Stimulated activated CD4-positive, alpha-beta T cell treated with anti-CD3 and anti-CD28 coated beads, Interleukin-12 subunit alpha, Interleukin-12 subunit beta, amount 100 ng/mL, for 48 hours (primary cell): ENCODE data around the gene TMEM92.
"Not testable (repeated sequence)": the region's sequence is repeated elsewhere in the genome, so short reads cannot be mapped to it uniquely, and the experiment has no call there.

ENCODE experiments used
- DNase-seq, 3 donors: peaks; one replicate each; pipeline ENCODE4 v3.0.0-alpha.2; 2020; ENCODE audit warnings: low read depth in 2 of 3, low spot score in 1 of 3

Gene TMEM92

DNA sequence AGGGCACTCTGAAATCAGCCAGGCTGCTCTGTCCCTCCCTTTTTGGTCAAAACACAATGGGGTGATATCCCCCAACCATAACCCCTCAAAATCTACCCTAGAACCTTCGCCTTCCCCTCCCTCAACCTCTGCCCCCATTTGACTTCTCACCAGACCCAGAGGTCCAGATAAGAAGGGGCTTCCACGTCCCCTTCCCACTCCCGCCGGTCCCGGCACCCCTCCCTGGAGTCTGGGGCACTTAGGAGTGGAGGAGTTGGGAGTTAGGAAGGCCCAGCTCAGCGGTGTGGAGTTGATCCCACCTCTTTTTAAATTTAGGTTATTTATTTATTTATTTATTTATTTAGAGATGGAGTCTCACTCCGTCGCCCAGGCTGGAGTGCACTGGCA, 619 bp upstream of the TMEM92 start:
- no peak for DNase-seq

DNA sequence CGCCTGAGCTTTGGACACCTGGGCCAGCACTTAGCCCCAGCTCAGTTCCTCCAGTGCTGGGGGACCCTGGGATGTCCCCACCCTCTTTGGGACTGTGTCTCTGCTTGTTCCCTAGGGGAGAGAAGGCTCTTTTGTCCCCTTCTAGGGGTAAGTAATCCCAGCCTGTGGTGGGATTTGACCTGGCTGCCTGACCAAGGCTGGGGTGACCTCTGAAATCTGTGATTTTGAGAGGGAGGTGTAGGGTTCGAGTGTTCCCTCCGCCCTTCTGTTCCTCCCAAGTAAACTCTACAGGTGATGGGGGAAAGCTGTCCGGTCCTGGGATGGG, 593 bp downstream of the TMEM92 start:
- no peak for DNase-seq

DNA sequence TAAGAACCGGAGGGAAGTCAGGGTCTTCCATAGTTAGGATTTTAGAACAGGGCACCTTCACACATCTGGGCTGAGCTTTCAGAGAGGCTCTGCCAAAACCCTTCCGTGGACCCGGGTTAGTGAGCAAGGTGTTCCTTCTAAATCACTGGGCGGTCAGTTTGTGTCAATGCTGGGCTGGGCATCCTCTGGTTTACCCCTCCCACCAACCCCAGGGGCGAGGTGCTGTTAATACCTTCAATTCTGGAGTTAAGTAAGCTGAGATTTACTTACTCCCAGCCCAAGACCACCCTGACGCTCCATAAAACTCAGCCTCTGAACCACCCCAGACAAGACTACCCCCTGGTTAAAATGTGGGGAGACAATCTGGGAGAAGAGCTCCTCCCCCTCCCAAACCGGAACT, 1.0 kb downstream of the TMEM92 start:
- DNase-seq: no peak

DNA sequence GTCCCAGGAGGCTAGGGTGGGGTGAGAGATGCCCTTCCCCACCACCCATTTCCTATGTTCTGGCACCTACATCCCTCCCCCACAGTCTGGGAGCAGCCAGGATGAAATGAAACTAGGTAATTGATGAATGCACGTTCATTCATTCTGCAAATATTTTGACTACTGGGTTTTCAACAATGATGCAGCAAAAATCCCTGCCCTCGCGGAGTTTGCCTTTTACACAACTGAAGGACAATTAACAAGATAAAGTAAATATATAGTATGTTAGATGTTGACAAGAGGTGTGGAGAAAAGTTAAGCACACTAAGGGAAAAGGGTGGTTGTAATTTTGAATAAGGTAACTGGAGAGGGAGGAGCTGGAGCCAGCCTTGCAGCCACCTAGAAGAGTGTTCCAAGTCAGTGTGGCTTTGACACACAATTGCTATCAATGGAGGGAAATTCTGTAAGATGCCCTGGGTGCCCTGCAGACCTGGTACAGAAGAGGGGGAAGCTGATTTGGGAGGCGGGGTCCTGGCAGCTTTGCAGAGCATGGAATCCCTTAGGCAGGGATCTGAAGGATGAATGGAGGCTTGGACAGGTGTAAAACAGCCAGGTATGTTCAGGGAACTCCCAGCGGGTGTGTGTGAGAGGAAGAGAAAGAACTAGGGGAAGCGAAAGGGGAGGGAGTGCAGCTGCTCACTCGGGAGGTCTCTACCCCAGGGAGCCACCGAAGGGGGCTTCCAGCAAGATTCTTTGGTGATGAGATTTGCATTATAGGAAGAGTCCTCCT, 2.5 kb downstream of the TMEM92 start:
- no peak for DNase-seq

DNA sequence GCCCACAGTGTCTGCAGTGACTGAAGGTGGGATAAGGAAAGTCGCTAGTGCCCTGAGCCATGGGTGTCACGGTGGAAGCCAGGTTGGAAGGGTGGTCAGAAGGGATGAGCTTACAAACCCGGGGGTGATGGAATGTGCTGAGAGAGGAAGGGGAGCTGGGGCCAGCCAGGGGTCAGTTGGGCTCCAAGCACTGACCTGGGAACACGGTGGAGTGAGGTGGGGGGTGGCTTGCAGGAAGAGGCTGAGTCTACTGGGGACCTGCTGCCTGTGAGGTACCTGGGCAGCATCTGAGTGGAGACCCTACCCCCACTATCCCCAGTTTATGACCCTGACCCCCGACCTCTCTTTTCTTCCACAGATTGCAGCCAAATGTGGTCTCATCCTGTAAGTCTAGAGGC, 3.1 kb downstream of the TMEM92 start:
- no peak for DNase-seq

DNA sequence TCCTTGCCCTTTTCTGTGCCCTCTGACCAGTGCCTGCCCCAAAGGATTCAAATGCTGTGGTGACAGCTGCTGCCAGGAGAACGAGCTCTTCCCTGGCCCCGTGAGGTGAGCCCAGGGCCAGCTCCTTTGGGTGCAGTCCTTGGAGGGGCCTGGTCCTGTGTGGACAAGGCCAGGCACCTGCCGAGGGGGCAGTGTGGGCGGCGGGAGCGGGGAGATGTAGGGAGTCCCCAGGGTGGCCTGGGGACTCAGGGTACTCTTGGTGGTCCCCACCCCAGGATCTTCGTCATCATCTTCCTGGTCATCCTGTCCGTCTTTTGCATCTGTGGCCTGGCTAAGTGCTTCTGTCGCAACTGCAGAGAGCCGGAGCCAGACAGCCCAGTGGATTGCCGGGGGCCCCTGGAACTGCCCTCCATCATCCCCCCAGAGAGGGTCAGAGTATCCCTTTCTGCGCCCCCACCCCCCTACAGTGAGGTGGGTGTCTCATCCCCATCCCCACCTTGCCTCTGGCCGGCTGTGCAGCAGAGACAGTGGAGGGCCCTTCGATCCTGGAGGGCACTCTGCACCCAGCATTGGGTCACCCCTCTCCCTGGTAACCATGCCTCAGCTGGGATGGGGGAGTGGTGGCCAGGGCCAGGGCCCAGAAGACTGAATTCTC, 4.4 kb downstream of the TMEM92 start:
- DNase-seq: no peak

DNA sequence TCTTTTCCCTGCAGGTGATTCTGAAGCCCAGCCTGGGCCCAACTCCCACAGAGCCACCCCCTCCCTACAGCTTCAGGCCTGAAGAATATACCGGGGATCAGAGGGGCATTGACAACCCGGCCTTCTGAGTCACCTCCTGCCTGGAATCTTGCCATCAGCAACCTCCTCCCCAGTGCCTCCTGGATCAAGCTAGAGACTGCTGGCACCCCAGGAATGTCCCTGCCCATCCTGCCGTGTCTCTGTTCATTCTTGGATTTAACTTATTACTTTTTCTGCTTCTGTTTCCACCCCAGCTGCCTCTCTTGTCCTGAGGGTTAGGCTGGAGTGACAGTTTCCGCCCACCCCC, 4.9 kb downstream of the TMEM92 start:
- no peak for DNase-seq

DNA sequence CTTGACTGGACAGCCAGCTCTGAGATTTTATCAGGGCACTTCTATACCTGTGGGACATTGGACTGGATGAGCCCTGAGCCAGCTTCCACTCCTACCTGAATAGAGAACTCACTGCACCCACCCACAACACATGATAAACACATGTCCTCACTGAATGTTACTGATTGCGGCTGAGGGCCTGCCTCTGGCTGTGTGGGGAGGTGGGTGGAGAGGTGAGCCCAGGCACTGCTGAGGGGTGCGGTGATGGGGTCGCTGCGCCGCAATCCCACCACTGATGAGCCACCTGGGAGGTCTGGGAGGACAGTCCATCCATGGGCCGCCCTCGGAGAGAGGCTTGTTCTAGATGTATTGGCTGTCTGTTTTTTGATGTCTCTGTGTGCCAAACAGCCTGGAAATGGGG, 5.4 kb downstream of the TMEM92 start:
- no peak for DNase-seq

DNA sequence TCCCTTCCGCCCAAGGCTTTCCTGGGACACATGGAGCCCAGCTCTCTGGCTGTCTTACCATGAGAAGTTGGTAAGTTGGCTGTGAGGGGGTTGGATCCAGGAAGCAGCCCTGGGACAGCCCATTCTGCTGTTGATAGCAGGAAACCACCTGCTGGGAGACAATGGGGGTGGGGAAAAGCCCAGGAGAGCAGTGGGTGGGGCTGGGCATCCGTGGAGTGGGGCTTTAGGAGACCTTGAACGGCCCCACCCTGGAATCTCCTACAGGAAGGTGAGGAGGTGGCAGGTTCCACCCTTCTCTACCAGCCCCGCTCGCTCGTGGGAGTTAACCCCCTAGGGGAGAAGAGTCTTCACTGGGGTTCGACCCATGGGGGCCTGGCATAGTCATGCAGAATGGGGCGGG, 5.8 kb downstream of the TMEM92 start:
- no peak for DNase-seq

DNA sequence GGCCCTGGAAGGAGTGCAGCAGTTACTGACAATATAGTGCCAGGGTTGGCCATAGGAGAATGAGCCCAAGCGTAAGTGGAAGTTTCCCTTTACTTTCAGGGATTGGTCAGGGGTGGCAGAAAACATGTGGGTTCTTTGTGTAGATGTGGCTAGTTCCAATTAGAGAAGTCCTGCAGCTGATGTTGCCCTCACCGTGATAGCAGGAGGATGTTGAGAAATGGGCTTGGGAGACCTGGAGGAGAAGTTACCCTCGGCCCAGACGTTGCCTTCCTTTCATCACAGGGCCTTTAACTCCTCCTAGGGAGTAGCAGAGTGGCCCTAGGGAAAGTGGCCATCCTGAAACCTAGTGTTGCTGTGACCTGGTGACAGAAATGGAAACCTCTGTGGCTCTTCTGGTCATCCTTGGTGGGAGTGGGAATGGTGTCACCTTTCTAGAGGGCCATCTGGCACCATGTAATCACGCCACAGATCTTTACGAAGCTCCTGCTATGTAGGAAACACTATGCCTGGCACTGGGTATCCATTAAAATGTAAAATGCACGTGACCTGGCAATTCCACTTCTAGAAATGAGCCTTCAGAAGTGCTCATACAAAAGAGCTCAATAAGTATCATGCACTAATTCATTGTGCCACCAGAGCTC, 6.7 kb downstream of the TMEM92 start:
- no peak for DNase-seq

DNA sequence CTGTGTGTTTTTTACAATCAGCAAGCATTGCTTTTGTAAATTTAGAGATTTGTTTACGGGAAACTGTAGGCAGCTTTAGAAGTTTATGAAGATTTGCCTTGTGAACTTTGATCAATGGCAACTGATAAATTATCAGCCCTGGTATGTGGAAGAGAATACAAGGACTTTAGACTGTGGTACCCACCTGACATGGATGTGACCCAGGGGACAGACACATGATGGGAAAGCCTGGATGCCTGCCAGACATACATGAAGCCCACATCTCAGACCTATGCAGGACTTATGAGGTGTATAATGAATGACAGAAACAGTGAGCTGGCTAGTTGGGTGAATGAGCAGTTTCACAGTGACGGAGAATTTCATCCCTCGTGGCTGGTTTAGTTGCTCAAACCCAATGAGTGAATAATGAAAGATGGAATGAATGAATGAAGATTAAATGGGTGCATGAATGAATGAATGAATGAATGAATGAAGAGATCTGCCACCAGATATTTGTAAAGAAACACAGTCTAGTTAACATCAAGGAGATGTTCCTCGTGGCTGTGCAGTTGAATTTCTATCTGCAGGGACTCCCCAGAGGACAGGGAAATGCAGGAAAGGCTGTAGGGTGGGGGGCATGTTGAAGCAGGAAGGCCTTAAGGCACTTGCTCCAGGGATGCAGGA, 7.6 kb downstream of the TMEM92 start:
- no peak for DNase-seq

DNA sequence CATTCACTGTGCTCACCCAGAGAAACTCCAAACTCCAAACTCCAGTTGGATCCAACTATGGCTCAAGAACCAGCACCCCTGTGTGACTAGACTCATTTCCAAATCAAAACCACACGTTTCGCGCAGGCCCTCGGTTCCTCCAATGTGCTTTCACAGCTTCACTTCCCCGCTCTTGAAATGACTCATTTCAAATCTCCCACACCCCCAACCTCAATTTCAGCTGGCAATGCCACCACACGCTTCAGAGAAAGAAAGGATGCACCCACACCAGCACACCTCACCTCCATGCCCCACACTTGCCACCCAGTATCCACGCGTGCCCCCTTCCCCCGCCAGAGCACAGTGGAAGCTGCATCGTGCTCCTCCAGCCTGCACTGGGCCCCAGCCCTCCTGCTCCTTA, 9.0 kb downstream of the TMEM92 start:
- DNase-seq: peak; percentile 36 to 46 (median 45)

DNA sequence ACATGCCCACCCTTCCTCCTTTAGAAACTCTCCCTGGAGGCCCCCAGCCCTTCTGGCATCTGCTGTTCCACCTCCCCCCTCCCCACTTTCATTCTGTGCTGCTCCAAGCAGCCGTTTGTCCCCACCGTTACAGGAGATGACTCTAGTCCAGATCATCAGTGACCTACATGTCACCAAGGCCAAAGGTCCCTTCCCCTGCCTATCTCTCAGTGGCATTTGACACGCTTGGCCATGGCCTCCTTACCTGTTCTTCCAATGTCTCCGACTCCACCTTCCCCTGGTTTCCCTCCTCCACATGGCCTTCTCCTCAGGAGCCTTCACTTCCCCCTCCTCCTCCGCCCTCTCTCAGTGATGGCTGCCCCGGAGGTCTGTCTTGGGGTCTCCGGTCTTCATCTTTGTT, 9.4 kb downstream of the TMEM92 start:
- DNase-seq: no peak

DNA sequence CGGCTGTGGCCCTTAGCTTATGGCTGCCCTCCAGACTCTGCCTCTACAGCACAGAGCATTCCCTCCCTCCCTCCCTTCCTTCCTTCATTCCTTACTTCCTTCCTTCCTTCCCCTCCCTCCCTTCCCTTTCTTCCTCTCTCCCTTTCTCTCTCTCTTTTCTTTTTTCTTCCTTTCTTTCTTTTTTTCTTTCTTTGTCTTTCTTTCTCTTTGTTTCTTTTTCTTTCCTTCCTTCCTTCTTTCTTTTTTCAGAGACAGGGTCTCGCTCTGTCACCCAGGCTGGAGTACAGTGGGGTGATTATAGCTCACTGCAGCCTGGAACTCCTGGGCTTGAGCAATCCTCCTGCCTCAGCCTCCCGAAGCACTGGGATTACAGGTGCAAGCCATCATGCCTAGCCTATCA, 11.7 kb downstream of the TMEM92 start:
- no peak for DNase-seq

DNA sequence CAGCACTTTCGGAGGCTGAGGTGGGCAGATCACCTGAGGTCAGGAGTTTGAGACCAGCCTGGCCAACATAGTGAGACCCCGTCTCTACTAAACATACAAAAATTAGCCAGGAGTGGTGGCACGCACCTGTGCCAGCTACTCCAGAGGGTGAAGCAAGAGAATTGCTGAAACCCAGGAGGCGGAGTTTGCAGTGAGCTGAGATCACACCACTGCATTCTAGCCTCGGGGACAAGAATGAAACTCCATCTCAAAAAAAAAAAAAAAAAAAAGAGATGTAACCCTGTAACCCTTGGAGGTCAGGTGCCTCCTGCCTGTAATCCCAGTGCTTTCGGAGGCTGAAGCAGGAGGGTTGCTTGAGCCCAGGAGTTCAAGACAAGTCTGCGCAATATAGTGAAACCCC, 13.0 kb downstream of the TMEM92 start:
- DNase-seq: not testable (repeated sequence)

DNA sequence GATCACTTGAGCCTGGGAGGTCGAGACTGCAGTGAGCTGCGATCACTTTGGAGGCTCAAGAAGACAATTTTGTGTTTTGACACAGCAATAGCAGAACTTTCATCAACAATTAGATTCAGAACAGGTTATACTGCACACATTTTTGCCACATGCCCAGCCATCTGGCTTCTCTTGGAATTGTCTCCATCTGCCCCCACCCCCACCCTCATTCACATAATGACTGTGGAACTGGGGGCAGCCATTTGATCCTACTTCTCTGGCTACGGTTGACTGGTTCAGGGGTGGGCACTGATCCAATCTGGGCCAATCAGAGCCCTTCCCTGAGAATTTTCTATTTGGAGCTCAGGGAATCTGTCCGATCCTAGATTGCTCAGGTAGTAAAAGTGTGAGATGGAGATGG, 14.0 kb downstream of the TMEM92 start:
- no peak for DNase-seq

DNA sequence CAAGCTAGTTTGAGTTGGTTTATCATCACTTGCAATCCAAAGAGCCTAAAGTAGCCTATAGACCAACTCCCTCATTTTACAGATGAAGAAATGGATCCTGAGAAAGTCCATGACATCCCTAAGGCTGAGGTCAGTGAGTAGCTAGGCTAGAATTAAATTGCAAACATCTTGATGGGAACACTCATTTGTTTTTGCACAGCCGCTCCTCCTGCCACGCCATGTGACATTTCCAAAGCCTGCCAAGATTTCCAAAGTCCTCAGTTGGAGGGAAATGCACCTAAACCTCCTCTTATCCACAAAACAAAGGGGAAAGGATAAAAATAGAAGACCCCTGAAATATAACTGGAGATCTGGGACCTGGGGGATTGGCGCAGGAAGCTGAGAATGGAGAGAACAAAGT, 15.0 kb downstream of the TMEM92 start:
- no peak for DNase-seq

DNA sequence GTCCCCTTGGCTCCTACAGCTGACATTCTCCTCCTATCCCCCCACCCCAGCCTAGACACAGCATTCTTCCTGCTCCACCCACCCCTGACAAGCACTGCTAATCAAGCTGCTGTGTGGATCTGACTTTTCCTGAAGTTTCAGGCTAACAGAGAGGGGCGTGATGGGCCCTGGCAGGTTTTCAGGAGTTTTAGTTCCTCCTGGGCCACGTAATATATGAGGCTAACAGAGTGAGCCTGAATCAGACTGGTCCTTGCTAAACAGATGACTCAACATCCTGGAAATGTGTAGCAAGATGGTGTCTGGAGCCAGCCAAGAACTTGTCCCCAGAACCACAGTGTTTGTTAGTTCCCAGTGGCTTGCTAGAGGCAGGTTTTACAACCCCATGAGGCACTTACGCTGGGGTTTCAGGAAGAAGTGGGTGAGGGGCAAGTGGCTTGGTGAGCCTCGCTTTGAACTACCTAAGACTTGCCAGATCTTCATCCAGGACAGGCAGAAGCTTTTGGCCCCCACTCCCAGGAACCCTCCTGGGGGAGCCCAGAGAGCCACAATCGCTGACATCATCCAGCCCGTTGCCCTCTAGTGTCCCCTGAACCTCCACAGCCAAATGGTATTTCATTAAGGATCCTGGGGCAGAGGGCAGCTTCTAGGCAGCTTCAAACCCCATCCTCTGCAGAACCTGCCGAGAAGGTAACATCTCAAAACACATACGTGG, 15.9 kb downstream of the TMEM92 start:
- peak in 1 of 3 donors; percentile 26 for DNase-seq

DNA sequence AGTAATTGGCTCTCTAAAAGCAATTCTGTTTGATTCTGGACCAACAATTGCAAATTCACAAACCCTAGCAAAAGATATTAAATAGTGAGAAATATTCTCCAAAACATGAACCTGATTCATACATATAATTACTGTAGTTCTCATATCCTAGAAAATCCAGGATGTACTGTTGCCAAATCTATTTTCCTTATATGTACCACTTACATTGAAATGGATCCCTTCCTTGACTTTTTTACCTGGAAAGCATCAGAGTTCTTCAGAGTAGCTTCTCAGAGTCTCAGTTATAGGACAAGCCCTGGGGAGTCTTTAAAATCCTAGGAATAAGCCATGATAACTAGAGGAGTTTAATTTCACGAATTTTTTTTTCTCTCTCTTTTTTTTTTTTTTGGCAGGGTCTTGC, 16.7 kb downstream of the TMEM92 start:
- no peak for DNase-seq

DNA sequence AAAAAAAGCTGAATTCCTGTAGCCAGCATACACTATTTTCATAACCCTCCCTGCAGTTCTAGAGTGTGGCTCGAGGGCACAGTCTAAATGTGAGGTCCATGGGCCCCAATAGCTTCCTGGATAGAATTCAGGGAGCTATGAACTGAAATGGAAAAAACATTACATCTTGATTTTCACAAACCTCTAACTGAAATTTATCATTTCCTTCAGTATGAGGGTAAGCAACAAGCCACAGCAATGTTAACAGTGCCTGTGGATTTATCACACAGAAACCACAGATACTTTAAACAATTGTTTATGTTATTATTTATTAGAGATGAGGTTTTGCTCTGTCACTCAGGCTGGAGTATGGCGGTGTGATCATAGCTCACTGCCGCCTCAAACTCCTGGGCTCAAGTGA, 18.2 kb downstream of the TMEM92 start:
- DNase-seq: no peak

DNA sequence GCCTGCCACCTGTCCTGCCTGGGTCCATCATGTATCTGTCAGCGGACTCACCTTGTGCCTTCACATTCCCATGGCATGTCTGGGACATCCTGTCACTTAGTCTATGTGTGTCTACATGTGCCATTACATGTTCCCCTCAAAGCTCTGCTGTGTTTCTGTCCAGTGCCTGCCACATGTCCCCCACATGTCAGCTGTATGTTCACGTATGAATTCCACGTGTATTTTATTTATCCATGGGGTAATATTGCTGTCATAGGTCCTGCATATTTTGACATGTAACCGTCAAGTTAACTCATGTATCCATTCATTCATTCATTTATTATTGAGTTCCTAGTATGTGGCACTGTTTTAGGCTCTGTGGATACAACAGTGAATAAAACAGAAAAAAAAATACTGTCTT, 20.8 kb downstream of the TMEM92 start:
- no peak for DNase-seq

DNA sequence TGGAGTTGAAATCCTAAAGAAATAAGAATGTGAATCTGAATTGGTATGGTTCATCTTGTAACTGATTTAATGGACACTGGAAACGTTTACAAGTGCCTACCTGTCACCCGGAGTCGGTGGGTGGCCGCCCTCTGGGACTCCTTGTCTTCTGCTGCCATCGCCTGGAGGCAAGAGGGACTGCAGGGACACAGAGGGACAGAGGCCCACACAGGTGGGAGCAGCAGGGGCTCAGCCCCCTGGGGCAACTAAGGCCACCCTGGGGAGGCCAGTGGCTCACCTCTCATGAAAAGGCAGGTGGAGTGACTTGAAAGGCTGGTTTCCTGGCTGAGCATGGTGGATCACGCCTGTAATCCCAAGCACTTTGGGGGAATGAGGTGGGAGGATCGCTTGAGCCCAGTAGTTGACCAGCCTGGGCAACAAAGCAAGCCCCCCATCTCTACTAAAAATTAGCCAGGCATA, 23.2 kb downstream of the TMEM92 start:
- peak; percentile 66 to 82 (median 67) for DNase-seq
